Measurements from ENCODE around the gene THBS1.

Gene THBS1

DNA sequence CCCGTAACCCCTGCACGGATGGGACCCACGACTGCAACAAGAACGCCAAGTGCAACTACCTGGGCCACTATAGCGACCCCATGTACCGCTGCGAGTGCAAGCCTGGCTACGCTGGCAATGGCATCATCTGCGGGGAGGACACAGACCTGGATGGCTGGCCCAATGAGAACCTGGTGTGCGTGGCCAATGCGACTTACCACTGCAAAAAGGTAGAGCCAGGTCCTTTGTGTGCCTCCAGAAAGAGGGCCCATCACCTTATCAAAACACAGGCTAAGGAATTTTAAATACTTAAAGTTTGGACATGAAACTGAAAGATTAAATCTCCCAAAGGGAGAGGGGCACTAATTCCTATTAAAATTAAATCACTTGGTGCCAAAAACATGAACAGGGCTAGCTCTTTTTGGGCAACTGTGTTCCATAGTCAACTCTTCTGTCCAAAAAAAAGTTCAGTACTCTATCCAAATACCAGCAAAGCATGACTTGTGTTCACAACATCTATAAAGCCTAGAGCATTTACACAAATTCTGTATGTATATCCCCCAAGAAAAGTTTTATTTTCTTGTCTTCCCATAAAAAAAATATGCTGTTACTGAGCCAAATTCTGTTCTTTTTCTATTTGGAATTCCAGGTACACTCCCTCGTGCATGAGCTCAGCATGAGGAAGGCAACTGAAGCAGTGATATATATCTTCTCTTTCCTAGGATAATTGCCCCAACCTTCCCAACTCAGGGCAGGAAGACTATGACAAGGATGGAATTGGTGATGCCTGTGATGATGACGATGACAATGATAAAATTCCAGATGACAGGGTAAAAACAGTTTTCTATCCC is 9.2 kb downstream of the THBS1 start:
- no peak for DNase-seq

DNA sequence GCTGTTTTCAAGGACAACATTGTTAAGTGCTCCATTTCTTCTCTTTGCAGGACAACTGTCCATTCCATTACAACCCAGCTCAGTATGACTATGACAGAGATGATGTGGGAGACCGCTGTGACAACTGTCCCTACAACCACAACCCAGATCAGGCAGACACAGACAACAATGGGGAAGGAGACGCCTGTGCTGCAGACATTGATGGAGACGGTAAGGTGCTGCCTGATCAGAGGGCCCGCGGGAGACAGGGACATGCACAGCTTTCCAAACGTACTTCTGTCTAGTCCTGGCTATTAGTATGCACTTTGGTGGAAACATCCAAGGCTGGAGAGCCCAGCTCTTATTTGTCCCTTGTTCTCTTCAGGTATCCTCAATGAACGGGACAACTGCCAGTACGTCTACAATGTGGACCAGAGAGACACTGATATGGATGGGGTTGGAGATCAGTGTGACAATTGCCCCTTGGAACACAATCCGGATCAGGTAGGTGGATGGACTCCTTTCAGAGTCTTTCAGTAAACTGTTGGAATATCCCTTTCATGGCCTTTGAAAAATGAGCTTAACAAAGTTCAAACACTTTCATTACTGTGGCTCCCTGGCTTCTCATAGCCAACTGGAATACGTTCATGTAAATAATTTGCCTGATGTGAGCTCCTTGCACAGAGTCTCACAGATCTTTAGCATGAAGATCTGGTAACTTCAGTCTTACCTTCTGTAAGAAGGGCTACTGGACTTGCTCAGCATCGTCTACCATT is 10.4 kb downstream of the THBS1 start:
- DNase-seq = no peak

DNA sequence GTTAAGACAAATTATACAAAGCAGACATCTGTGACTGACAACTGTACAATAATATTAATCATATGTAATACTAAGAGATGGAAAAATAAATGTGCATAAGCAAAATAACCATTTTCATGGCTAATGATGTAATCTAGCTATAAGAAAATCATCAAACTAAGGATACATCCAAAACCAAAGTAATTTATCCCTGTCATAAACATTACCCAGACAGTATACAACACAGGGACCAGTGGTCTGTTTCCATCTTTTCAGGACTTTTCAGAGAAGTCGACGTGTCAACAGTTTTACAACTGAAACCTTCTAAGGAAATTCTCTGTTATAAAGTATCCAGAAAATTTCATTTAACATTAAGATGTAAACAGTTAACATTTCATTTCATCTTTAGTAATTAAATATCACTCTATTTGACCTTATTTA is 11.0 kb downstream of the THBS1 start:
- no peak for DNase-seq

DNA sequence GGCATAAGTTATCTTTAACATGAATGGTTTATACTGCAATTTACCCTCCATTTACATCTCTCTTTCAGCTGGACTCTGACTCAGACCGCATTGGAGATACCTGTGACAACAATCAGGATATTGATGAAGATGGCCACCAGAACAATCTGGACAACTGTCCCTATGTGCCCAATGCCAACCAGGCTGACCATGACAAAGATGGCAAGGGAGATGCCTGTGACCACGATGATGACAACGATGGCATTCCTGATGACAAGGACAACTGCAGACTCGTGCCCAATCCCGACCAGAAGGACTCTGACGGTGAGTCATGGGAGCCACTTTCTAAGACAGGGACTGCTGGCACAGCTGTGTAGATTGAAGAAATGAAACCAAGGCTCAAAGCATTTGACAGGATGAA is 11.6 kb downstream of the THBS1 start:
- DNase-seq = no peak

- no peak for DNase-seq
These were observed 12.3 kb downstream of the THBS1 start for GRCh38 chr15:39593071-39593655.

GRCh38 chr15:39593656-39594445 is 13.0 kb downstream of the THBS1 start:
- no peak for DNase-seq

DNA sequence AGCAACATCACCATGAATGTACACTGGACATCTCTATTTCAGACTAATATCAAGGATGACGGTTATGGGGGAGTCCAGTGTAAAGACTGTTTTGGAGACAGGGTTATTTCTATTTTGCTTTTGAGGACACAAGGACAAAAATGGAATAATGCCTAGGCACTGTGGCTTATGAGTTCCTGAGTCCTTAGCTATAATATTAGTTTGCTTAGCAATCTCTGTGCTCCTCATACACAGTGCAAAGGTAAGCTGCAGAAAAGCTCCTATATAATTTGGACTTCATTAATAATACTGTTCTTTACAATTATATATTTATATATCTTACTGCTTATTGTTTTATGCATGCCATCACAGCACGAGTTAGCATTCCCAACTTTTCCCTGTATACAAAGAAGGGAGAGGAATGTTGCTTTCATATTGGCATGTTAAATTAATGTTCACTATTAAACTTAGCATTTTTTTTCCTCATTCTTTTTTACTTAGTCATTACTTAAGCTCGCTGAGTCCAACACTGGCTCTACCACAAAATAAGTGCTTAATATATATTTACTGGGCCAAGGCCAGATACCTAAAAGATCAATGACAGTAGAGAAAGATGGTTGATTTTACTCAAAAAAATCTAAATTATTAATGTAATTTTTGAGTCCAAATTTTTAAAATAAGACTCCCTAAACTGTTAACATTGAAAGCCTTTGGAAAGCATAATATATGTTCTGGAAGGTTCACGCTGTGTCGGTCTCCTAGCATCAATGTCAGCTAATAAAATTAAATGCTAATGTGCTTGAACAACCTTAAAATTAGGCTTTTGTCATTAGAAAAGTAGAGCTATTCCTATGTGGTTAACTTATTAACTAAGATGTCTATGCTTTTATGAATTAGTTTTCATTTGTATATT is 13.8 kb downstream of the THBS1 start:
- DNase-seq = no peak

GRCh38 chr15:39595338-39596221 is 14.7 kb downstream of the THBS1 start:
- DNase-seq = no peak

DNA sequence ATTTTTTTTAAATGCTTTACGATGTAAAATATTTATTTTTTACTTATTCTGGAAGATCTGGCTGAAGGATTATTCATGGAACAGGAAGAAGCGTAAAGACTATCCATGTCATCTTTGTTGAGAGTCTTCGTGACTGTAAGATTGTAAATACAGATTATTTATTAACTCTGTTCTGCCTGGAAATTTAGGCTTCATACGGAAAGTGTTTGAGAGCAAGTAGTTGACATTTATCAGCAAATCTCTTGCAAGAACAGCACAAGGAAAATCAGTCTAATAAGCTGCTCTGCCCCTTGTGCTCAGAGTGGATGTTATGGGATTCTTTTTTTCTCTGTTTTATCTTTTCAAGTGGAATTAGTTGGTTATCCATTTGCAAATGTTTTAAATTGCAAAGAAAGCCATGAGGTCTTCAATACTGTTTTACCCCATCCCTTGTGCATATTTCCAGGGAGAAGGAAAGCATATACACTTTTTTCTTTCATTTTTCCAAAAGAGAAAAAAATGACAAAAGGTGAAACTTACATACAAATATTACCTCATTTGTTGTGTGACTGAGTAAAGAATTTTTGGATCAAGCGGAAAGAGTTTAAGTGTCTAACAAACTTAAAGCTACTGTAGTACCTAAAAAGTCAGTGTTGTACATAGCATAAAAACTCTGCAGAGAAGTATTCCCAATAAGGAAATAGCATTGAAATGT is 15.6 kb downstream of the THBS1 start:
- DNase-seq = no peak

GRCh38 chr15:39597336-39597735 is 16.5 kb downstream of the THBS1 start:
- DNase-seq = no peak

- DNase-seq = no peak
These were observed 16.9 kb downstream of the THBS1 start for GRCh38 chr15:39597751-39598185.

DNA sequence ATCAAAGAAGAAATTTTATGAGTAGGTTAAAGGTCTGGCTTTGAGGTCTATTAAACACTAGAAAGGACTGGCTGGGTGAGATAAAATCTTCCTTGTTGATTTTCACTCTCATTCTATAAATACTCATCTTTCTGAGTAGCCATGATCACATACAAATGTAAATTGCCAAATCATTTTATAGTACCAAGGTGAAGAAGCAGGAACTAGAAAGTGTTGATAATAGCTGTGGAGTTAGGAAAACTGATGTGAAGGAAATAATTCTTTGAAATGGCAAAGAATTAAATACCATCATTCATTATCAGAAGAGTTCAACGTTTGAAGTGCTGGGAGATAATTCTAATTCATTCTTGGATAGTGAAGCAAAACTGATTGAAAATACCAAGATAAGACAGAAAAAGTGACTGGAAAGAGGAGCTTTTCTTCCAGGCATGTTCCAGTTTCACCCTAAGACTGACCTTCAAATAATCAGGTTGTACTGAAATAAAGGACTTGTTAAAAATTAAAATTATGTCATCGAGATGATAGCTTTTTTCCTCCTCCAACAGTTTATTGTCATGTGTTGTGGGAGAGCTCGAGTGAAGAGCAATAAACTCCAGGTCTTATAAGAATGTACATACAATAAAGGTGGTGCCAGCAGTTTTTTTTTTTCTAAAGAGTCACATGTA is 17.4 kb downstream of the THBS1 start:
- DNase-seq = no peak

DNA sequence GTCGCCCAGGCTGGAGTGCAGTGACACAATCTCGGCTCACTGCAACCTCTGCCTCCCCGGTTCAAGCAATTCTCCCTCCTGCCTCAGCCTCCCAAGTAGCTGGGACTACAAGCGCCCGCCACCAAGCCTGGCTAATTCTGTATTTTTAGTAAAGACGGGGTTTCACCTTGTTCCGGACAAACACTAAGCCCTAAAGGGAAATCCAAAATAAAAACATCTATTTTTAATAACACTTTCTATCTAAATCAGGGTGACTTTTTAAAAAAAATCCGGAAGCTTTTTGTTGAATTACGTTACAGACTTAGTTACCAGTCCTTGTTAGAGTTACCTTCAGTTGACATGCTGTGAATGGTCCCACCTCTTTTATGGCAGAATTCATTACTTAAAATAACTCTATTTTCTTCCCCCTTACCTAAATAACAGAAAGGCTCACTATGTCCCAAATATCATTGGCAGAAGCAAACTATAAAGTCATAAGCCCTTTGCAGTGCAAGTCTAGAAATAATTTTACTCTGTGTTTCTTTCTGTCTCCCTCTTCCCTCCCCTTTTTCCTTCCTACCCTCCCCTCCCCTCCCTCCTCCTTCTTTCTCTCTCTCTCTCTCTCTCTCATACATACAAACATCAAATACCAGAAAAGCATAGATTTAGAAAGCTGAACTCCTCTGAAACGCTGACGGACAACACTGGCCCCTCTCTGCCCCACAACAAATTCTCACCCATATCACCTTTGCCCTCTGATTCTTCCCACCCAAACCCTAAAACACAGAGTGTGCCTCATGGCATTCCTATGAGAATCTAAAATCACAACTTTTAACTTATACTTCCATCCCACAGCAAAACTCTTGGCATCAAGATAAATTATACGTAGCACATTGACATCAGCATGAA is 18.3 kb downstream of the THBS1 start:
- DNase-seq = no peak

DNA sequence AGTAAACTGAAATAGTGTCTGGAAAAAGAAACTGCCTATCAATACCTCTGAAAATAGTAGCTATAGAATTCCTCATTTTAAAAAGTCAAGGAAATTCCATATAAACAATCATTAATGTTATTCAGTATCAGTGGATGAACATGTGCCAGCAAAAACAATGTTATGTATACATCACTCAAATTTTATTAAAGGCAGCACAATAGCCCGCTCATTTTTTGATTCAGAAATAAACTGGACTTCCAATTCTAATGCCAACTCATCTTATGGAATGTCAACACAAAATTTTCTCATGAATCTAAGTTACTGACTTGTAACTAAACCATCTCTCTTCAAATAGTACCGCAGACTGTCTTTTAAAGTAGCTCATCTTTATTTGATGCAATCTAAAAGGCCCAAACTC is 19.0 kb downstream of the THBS1 start:
- DNase-seq = no peak

DNA sequence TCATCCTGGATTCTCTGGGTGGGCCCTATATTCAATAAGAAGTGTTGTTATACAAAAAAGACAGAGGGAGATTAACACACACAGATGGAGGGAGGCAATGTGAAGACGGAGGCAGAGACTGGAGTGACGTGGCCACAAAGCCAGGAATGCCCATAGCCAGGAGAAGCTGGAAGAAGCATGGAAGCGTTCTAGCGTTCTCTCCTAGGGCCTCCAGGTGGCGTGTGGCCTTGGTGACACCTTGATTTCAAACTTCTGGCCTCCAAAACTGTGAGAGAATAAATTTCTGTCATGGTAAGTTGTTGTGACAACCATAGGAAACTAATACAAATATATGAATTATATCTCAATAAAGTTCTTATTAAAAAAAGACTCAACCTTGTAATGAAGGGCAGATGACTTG is 21.3 kb downstream of the THBS1 start:
- no peak for DNase-seq

DNA sequence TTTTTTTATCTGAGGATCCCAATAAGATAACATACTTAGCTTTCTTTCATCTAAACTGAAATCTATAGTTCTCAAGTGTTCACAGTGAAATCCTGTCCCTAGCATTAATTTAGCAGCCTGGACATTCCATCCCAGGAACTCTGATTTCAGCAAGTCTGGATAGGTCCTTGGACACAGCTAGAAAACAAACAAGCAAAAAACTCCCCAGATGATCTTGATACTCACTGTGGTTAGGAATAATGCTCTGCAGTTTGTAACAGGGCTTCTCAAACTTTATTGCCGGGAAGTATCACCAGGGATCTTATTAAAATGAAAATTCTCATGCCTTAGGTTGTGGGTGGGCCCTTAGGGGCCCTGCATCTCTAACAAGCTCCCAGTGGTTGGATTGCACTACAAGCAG is 24.3 kb downstream of the THBS1 start:
- no peak for DNase-seq

DNA sequence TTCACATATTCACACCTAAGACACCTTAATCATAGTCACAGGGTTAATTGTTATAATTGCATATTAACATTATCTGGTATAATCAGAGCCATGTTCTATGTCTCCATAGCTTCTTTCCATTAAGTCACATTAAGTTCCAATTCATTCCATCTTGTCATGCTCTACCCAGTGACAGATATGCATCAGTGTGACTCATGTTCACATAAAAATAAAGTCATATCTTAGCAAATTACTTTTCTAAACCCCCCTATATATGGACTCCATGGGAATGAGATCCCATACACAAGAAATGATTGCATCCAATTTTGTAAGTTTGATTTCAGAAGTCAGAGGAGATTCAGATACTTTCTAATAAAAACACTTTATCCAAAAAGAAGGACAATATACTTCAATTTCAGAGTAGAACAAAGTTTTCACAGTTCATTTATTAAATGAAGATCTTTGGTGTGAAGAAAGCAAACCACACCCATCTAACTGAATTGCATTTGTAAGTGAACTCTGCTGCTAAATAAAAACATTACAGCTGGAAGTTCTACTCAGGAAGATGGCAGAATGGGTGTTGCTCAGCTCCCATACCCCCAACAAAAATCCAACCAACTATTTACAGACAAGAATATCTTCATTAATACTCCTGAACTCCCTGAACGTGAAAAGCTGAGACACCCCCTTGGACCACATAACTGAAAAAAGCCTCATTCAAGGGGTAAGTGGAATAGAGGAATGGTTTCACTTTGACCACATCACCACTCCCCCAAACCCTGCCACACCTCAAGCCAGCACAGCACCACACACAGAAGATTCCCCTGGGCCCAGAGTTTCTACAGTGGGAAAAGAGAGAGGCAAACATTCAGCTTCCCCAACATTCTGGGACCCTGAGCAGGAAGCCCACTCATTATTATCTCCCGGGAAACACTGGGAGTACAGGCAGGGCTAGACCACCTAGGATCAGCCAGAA is 27.6 kb downstream of the THBS1 start:
- no peak for DNase-seq

All from DMS79 (cell line).